Left lobe of liver (tissue), 2 donors: ENCODE data around the gene NUF2. TPM values are rescaled to one million over a fixed set of nuclear protein-coding genes. Genes with fewer than 3 reads are reported as not detected.
"Not testable (repeated sequence)": the region's sequence is repeated elsewhere in the genome, so short reads cannot be mapped to it uniquely, and the experiment has no call there.

Source experiments
- ATAC-seq: fragments of 200-7000 bp; cut with Tn5 transposase; one replicate; pipeline ENCODE4 v1.9.1; 2020; ENCODE audit warnings: mild to moderate bottlenecking, moderate library complexity
- DNase-seq: peaks from one replicate; pipeline ENCODE4 v3.0.0-alpha.2; 2020; ENCODE audit warnings: low spot score
- total RNA-seq: library from RNA; stranded (reverse); gene quantifications from one replicate; pipeline ENCODE4 v1.2.1, GENCODE V29; 2021
- donor health status: DM: no; HTN: no; CAD: no; lungs with moderate emphysema.
- donor health status: DM: no; HTN: yes; CAD: no.

The NUF2 gene
- 0.45 TPM for total RNA-seq

- DNase-seq (peak; percentile 97), ATAC-seq (peak; percentile 100)
Measured at GRCh38 chr1:163321311-163322305, at the start of gene NUF2. Gene NUF2, plus strand, starts transcription at chr1:163321954. Its CDS starts 4,098 bp downstream, at chr1:163326052.

GRCh38 chr1:163273766-163274441 lies 47.9 kb upstream of the NUF2 start:
- ATAC-seq (no peak), DNase-seq (no peak)

GRCh38 chr1:163275222-163275621 lies 46.5 kb upstream of the NUF2 start:
- DNase-seq (no peak), ATAC-seq (no peak)

- ATAC-seq, result no peak
Measured at GRCh38 chr1:163278602-163279001, 43.2 kb upstream of the NUF2 start.

GRCh38 chr1:163284867-163285266 lies 36.9 kb upstream of the NUF2 start:
- DNase-seq, ATAC-seq: not testable (repeated sequence)

More at GRCh38 chr1:163278602-163279001, 43.2 kb upstream of the NUF2 start:
- no peak for DNase-seq

GRCh38 chr1:163290025-163290640 lies 31.6 kb upstream of the NUF2 start:
- DNase-seq (peak; percentile 51), ATAC-seq (peak; percentile 78)

- ATAC-seq (no peak), DNase-seq (no peak)
Measured at GRCh38 chr1:163291461-163291860, 30.3 kb upstream of the NUF2 start.

- not testable (repeated sequence) for ATAC-seq, DNase-seq
Measured at GRCh38 chr1:163292153-163292552, 29.6 kb upstream of the NUF2 start.

GRCh38 chr1:163293497-163293896 lies 28.3 kb upstream of the NUF2 start:
- peak; percentile 25 for ATAC-seq

GRCh38 chr1:163295949-163296348 lies 25.8 kb upstream of the NUF2 start:
- DNase-seq (no peak), ATAC-seq (peak; percentile 27)

More at GRCh38 chr1:163293497-163293896, 28.3 kb upstream of the NUF2 start:
- DNase-seq, result not testable (repeated sequence)

GRCh38 chr1:163296504-163297263 lies 25.1 kb upstream of the NUF2 start:
- peak; percentile 29 for ATAC-seq
- no peak for DNase-seq

GRCh38 chr1:163298365-163298764 lies 23.4 kb upstream of the NUF2 start:
- no peak for DNase-seq
- no peak for ATAC-seq

GRCh38 chr1:163300568-163300967 lies 21.2 kb upstream of the NUF2 start:
- ATAC-seq (no peak), DNase-seq (no peak)

- ATAC-seq (no peak), DNase-seq (no peak)
Measured at GRCh38 chr1:163303561-163303960, 18.2 kb upstream of the NUF2 start.

GRCh38 chr1:163305441-163305840 lies 16.3 kb upstream of the NUF2 start:
- no peak for DNase-seq
- ATAC-seq, result no peak

GRCh38 chr1:163307479-163308171 lies 14.1 kb upstream of the NUF2 start:
- no peak for ATAC-seq

GRCh38 chr1:163308811-163309210 lies 12.9 kb upstream of the NUF2 start:
- no peak for ATAC-seq
- DNase-seq, result no peak

More at GRCh38 chr1:163307479-163308171, 14.1 kb upstream of the NUF2 start:
- no peak for DNase-seq

GRCh38 chr1:163315773-163316374 lies 5.9 kb upstream of the NUF2 start:
- DNase-seq, result no peak
- ATAC-seq, result peak; percentile 53

- ATAC-seq, result no peak
- no peak for DNase-seq
Measured at GRCh38 chr1:163320891-163321290, 863 bp upstream of the NUF2 start.
